ENCODE data around the gene SCAMP4.

DNA sequence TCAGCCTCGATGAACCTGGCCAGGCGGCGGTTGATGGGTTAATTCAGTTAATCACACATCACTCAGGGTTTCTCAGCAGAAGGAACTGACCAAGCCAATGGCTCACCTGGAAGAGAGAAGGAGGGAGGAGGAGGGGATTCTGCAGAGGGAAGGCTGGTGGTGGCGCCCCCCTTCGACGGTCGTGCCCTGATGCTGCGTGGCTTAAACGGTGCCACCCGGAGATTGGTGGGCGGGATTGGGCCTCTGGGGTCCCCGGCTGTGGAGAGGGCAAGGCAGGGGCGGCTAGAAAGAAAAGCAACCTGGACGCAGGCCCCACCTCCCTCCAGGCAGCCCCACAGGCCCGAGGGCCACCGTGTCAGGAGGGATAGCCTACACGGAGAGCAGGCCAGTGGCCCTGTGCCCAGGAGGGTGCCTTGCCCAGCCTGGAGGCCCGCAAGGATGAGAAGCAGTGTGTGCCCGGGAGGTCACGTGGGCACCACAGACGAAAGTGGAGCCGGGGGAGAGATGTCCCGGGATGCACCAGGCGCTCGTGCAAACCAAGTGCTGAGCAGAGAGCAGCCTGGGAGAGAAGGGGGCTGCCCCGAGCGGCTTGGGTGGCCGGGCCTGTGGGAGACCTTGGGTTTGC, 51.8 kb downstream of the SCAMP4 start:
- TF ChIP-seq CTCF (IDR thresholded peaks at IDR 0.05; ENCODE audit: low read depth, low read length) = no peak
- no peak for TF ChIP-seq EZH2phosphoT487 (IDR thresholded peaks at IDR 0.05; ENCODE audit: low read depth)

All from OCI-LY3 (cell line).